Testis (tissue), 3 donors: ENCODE measurements around the gene EPHB1. TPM values are rescaled to one million over a fixed set of nuclear protein-coding genes. Genes with fewer than 3 reads are reported as not detected.

Experiments used
- DNase-seq: peaks from one replicate; pipeline ENCODE4 v3.0.0-alpha.2; 2019
- H3K27ac ChIP-seq, 2 donors: fragments of 200-600 bp; sonication (generic); one replicate each; pipeline ENCODE4 v1.5.1; 2019
- H3K27me3 ChIP-seq: fragments of 200-600 bp; sonication (generic); one replicate; pipeline ENCODE4 v1.5.1; 2019
- H3K36me3 ChIP-seq: fragments of 200-600 bp; sonication (generic); one replicate; pipeline ENCODE4 v1.5.1; 2017; ENCODE audit warnings: low read depth; ENCODE audit errors: missing control alignments
- H3K4me1 ChIP-seq: fragments of 200-600 bp; sonication (generic); one replicate; pipeline ENCODE4 v1.5.1; 2019
- H3K4me3 ChIP-seq, 2 donors: fragments of 200-600 bp; sonication (generic); one replicate each; pipeline ENCODE4 v1.5.1; 2017 to 2019
- H3K9me3 ChIP-seq: fragments of 200-600 bp; sonication (generic); one replicate; pipeline ENCODE4 v1.5.1; 2017
- POLR2A ChIP-seq: fragments of 450-650 bp; IDR thresholded peaks from one replicate; pipeline ENCODE4 v1.6.1; 2017; ENCODE audit warnings: antibody characterized with exemption, mild to moderate bottlenecking, moderate library complexity
- WGBS, 2 donors: methylation state at CpG; one replicate each; pipeline ENCODE4 v1.1.5; 2018; 5-methylcytosine and 5-hydroxymethylcytosine counted together
- intact Hi-C: fragments of 100-400 bp; cut with DNase I; formaldehyde crosslinking; loops from one replicate; pipeline ENCODE4 v1.15.1; 2023; ENCODE audit warnings: low total_unique reads
- polyA plus RNA-seq: library from polyadenylated mRNA; stranded (reverse); fragments of 350-450 nt; fragmentation: Illumina TruSeq; extraction: RNeasy Lipid Tissue Mini Kit (QIAGEN cat#74804); gene quantifications from one replicate; pipeline ENCODE4 v1.2.3, GENCODE V29; 2014; ENCODE audit warnings: low read depth, low replicate concordance; ENCODE audit not compliant: insufficient read depth
- total RNA-seq, 2 donors: library from RNA; depleted of rRNA; stranded (reverse); fragments of >200 nt; gene quantifications; one replicate each; pipeline ENCODE4 v1.2.3, GENCODE V29; 2016
- TF ChIP-seq, protein P1 (sequence below), 3 experiments: fragments of 450-650 bp in 2 of 3; fragments of 200-600 bp in 1 of 3; sonication (generic) in 1 of 3; IDR thresholded peaks; one replicate each; pipeline ENCODE4 v1.5.1; 2016 to 2019; ENCODE audit warnings: antibody characterized with exemption in 3 of 3, mild to moderate bottlenecking in 2 of 3, moderate library complexity in 1 of 3

EPHB1 gene
- total and polyA plus RNA-seq, 3 donors from 2014 or later = 20.8 to 37.1 (median 31.3) TPM

- Histone ChIP-seq H3K27ac (no peak overlapping the region), H3K36me3 (no peaks in the 10 kb centered on the region), H3K4me1 (peaks cover 21% of the 10 kb centered on the region), H3K9me3 (no peaks in the 10 kb centered on the region), H3K4me3 (no peak overlapping the region), H3K27me3 (no peaks in the 10 kb centered on the region)
- DNase-seq = no peak
- intact Hi-C loops = loop anchor here (10.0 kb wide), 2 partner anchors 706 to 1096 kb away; no protein-coding TSS in a partner anchor
- TF ChIP-seq POLR2A = no peak
- TF ChIP-seq, protein P1, sequence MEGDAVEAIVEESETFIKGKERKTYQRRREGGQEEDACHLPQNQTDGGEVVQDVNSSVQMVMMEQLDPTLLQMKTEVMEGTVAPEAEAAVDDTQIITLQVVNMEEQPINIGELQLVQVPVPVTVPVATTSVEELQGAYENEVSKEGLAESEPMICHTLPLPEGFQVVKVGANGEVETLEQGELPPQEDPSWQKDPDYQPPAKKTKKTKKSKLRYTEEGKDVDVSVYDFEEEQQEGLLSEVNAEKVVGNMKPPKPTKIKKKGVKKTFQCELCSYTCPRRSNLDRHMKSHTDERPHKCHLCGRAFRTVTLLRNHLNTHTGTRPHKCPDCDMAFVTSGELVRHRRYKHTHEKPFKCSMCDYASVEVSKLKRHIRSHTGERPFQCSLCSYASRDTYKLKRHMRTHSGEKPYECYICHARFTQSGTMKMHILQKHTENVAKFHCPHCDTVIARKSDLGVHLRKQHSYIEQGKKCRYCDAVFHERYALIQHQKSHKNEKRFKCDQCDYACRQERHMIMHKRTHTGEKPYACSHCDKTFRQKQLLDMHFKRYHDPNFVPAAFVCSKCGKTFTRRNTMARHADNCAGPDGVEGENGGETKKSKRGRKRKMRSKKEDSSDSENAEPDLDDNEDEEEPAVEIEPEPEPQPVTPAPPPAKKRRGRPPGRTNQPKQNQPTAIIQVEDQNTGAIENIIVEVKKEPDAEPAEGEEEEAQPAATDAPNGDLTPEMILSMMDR (IDR thresholded peaks at IDR 0.05) = no peak
- WGBS, 2 donors = 66 to 71% methylated on average over 9 of the region's 9 CpGs
Measured at GRCh38 chr3:134798681-134799311, 3.7 kb downstream of the EPHB1 start.

GRCh38 chr3:134799393-134799792 lies 4.3 kb downstream of the EPHB1 start:
- Histone ChIP-seq H3K9me3 (no peaks in the 10 kb centered on the region), H3K36me3 (no peaks in the 10 kb centered on the region), H3K4me1 (peaks cover 21% of the 10 kb centered on the region), H3K27me3 (no peaks in the 10 kb centered on the region), H3K4me3 (no peak overlapping the region), H3K27ac (no peak overlapping the region)
- WGBS, 2 donors = 66 to 72% methylated on average over 6 of the region's 6 CpGs
- peak; percentile 39 for DNase-seq
- TF ChIP-seq, protein P1 (IDR thresholded peaks at IDR 0.05) = no peak
- TF ChIP-seq POLR2A = no peak
- intact Hi-C loops = loop anchor here (10.0 kb wide), 2 partner anchors 705 to 1095 kb away; no protein-coding TSS in a partner anchor

DNA sequence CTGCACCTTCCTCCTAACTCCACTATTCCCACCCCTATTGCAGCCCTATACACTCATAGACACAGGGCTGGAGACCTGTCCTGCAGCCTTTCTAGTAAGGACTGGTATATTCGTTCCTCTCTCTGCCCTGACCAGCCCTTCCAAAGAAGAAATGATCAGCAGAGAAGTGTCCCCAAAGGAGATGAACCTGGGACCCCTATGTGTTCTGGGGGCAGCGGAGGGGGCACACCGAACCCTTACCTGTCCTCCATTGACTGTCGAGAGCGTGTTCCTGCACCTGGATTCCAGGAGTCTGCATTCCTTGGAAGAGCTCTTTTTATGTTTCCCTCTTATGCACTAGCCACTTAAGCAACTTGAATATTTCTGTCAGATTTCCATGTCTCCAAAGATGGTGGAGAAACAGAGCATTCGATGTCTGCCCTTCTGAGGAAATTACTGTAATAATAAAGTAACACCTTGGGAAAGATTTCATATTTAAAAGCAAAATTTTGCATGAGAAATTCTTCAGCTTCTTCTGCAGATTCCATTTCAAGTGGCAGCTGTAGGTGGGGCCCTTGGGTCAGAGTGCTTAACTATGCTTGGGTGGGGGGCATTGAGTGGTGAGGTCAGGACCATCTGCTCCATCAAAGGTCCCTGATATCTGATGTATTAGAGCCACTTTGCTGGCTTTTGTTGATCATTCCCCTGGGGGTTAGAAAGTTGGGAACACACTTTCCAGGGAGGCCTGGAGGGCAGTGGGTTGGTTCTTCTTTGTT lies 6.3 kb downstream of the EPHB1 start:
- TF ChIP-seq, protein P1 (IDR thresholded peaks at IDR 0.05) = no peak
- no peak for TF ChIP-seq POLR2A
- no peaks in the 10 kb centered on the region for H3K36me3 ChIP-seq
- peaks cover 21% of the 10 kb centered on the region for H3K4me1 ChIP-seq
- no peak overlapping the region for H3K27ac ChIP-seq
- no peak overlapping the region for H3K4me3 ChIP-seq
- H3K27me3 ChIP-seq = no peaks in the 10 kb centered on the region
- no peak for DNase-seq
- 92 to 94% methylated on average over 6 of the region's 6 CpGs for WGBS, 2 donors
- no peaks in the 10 kb centered on the region for H3K9me3 ChIP-seq
- intact Hi-C loops = no loop called here

- TF ChIP-seq POLR2A = no peak
- TF ChIP-seq, protein P1 (IDR thresholded peaks at IDR 0.05) = no peak
- no peaks in the 10 kb centered on the region for H3K27me3 ChIP-seq
- no peaks in the 10 kb centered on the region for H3K9me3 ChIP-seq
- no peak for DNase-seq
- H3K36me3 ChIP-seq = no peaks in the 10 kb centered on the region
- intact Hi-C loops = no loop called here
- WGBS, 2 donors = 62 to 65% methylated on average over 2 of the region's 2 CpGs
- H3K27ac ChIP-seq = no peak overlapping the region
- peaks cover 12% of the 10 kb centered on the region for H3K4me1 ChIP-seq
- no peak overlapping the region for H3K4me3 ChIP-seq
Measured at GRCh38 chr3:134802428-134803050, 7.5 kb downstream of the EPHB1 start.
